OCI-LY3 (cell line): ENCODE measurements around the gene CUX1.
A peak's percentile ranks its signal among the peaks of the same experiment; 100 is the strongest.

ENCODE experiments used
- H2AFZ ChIP-seq: fragments of 200-600, 300-600 bp; shearing (Covaris generic); 2 replicates; pipeline ENCODE4 v1.6.0; 2014; ENCODE audit warnings: antibody characterized with exemption, low read depth, low read length
- H3K27ac ChIP-seq: fragments of 200-600, 300-600 bp; sonication (generic); 2 replicates; pipeline ENCODE4 v1.5.1; 2014; ENCODE audit warnings: mild to moderate bottlenecking, low read length, moderate library complexity, mixed read lengths
- H3K27me3 ChIP-seq: fragments of 200-600, 300-600 bp; sonication (generic); 2 replicates; pipeline ENCODE4 v1.6.1; 2014; ENCODE audit warnings: low read depth, low read length, mixed read lengths
- H3K36me3 ChIP-seq: fragments of 200-600, 300-600 bp; sonication (generic); replicated peaks from 2 replicates; pipeline ENCODE3; 2014; ENCODE audit warnings: low read depth, low read length, mixed read lengths
- H3K4me1 ChIP-seq: fragments of 300-600, 200-600 bp; sonication (generic); 2 replicates; pipeline ENCODE4 v1.6.1; 2014; ENCODE audit warnings: low read length, mixed read lengths
- H3K4me2 ChIP-seq: fragments of 200-600, 300-600 bp; sonication (generic); 2 replicates; pipeline ENCODE4 v1.6.1; 2014; ENCODE audit warnings: low read length, mixed read lengths
- H3K4me3 ChIP-seq: fragments of 300-600, 200-600 bp; sonication (generic); 2 replicates; pipeline ENCODE4 v1.5.1; 2014; ENCODE audit warnings: antibody characterized with exemption, mild to moderate bottlenecking, low read length, moderate library complexity
- H3K79me2 ChIP-seq: fragments of 300-600, 200-600 bp; shearing (Covaris generic); 2 replicates; pipeline ENCODE4 v1.6.1; 2014; ENCODE audit warnings: mild to moderate bottlenecking, low read length, mixed read lengths
- H3K9ac ChIP-seq: fragments of 300-600, 200-600 bp; shearing (Covaris generic); 2 replicates; pipeline ENCODE4 v1.6.0; 2014; ENCODE audit warnings: mild to moderate bottlenecking, low read length, moderate library complexity
- H3K9me3 ChIP-seq: fragments of 200-600, 300-600 bp; shearing (Covaris generic); 2 replicates; pipeline ENCODE4 v1.6.1; 2014; ENCODE audit warnings: low read length, mixed read lengths; ENCODE audit not compliant: insufficient read depth
- H4K20me1 ChIP-seq: fragments of 200-600, 300-600 bp; sonication (generic); 2 replicates; pipeline ENCODE4 v1.6.1; 2016; ENCODE audit warnings: low read length, mixed read lengths; ENCODE audit not compliant: insufficient read depth
- CTCF ChIP-seq: fragments of 200-600, 300-600 bp; sonication (generic); IDR thresholded peaks from 2 replicates; pipeline ENCODE4 v1.5.1; 2014; ENCODE audit warnings: antibody characterized with exemption, low read length, low read depth
- EZH2phosphoT487 ChIP-seq: fragments of 200-600 bp; shearing (Covaris generic); IDR thresholded peaks from 2 replicates; pipeline ENCODE4 v1.6.1; 2018; ENCODE audit warnings: antibody characterized with exemption, mixed run types, low read depth

The CUX1 gene

GRCh38 chr7:102204212-102204611, 386.8 kb downstream of the CUX1 start:
- H3K9me3 ChIP-seq = no peaks in the 10 kb centered on the region
- H3K27ac ChIP-seq = no peak overlapping the region
- H4K20me1 ChIP-seq = no peaks in the 10 kb centered on the region
- H3K4me1 ChIP-seq = peaks cover 3% of the 10 kb centered on the region; the same call in 1 of the 2 replicates
- no peak overlapping the region for H3K4me2 ChIP-seq
- H3K4me3 ChIP-seq = no peak overlapping the region
- no peaks in the 10 kb centered on the region for H3K79me2 ChIP-seq
- H3K27me3 ChIP-seq = no peaks in the 10 kb centered on the region
- H2AFZ ChIP-seq = no peak overlapping the region
- H3K9ac ChIP-seq = no peak overlapping the region
- TF ChIP-seq EZH2phosphoT487 (no peak), CTCF (no peak)
- H3K36me3 ChIP-seq = peaks cover 18% of the 10 kb centered on the region

- no peak overlapping the region for H2AFZ ChIP-seq
- no peak for TF ChIP-seq CTCF
- no peak for TF ChIP-seq EZH2phosphoT487
- no peaks in the 10 kb centered on the region for H3K27me3 ChIP-seq
- H3K36me3 ChIP-seq = peaks cover 25% of the 10 kb centered on the region
- H3K27ac ChIP-seq = no peak overlapping the region
- no peaks in the 10 kb centered on the region for H3K9me3 ChIP-seq
- no peak overlapping the region for H3K4me2 ChIP-seq
- peaks cover 9% of the 10 kb centered on the region for H3K4me1 ChIP-seq
- H3K9ac ChIP-seq = no peak overlapping the region
- H3K4me3 ChIP-seq = no peak overlapping the region
- H4K20me1 ChIP-seq = no peaks in the 10 kb centered on the region
- no peaks in the 10 kb centered on the region for H3K79me2 ChIP-seq
These were observed 388.5 kb downstream of the CUX1 start for GRCh38 chr7:102205915-102206314.

DNA sequence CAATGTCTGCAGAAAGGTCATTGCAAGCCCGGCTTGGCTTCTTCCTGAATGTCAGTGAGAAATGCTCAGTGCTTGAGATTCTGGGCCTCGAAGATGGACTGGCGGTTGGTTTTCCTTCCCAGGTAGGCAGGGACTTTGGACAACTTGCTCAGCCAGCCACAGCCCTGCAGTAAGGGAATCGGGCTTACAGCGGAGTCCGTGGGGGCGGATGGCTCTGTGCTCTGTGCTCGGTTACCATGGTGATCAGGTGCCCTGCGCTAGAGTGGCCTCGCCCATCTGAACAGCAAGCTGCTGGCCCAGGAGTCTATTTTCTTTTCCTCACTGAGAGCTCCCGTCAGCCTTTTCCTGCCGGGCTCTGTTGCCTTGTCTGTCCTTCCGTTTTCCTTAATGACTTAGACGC, 391.4 kb downstream of the CUX1 start:
- Histone ChIP-seq H3K4me1 (peaks cover 35% of the 10 kb centered on the region), H3K79me2 (no peaks in the 10 kb centered on the region; the same call in 1 of the 2 replicates), H3K9ac (no peak overlapping the region), H3K27me3 (no peaks in the 10 kb centered on the region), H3K27ac (no peak overlapping the region), H2AFZ (no peak overlapping the region), H3K4me3 (no peak overlapping the region), H3K4me2 (no peak overlapping the region), H3K36me3 (peaks cover 32% of the 10 kb centered on the region), H3K9me3 (no peaks in the 10 kb centered on the region), H4K20me1 (no peaks in the 10 kb centered on the region)
- TF ChIP-seq EZH2phosphoT487 (no peak), CTCF (no peak)

DNA sequence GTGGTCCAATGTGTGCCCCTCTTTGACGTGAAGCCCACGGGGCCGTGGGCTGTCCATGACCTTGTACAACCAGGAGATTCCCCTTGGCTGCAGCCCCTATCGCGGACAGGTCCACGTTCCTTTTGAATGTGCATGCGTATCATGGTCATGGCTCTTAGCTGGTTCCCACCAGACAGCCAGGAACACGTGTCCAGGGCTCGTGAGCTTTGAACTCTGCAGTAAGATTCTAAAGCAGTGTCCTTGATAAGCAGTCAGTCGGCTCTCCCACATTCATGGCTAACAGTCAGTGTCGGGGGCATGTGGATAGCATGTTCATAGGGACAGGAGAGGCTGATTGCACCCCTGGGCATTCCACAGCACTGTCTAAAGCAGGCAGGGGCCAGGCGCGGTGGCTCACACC, 393.4 kb downstream of the CUX1 start:
- no peak for TF ChIP-seq EZH2phosphoT487
- no peak for TF ChIP-seq CTCF
- Histone ChIP-seq H4K20me1 (no peaks in the 10 kb centered on the region), H3K4me3 (no peak overlapping the region), H3K27ac (peak overlapping the region; percentile 95), H3K36me3 (peaks cover 29% of the 10 kb centered on the region), H3K4me1 (peaks cover 49% of the 10 kb centered on the region), H2AFZ (no peak overlapping the region), H3K27me3 (no peaks in the 10 kb centered on the region), H3K4me2 (peak overlapping the region; percentile 74; the same call in 1 of the 2 replicates), H3K9me3 (no peaks in the 10 kb centered on the region), H3K9ac (0 out of 2 replicates have a peak overlapping the region, but pooled peaks have one; percentile 25), H3K79me2 (no peaks in the 10 kb centered on the region; the same call in 1 of the 2 replicates)
